Measurements from ENCODE around the gene MRTFB.

GRCh38 chr16:14069818-14070217, 1.3 kb upstream of the MRTFB start:
- TF ChIP-seq, protein P1, sequence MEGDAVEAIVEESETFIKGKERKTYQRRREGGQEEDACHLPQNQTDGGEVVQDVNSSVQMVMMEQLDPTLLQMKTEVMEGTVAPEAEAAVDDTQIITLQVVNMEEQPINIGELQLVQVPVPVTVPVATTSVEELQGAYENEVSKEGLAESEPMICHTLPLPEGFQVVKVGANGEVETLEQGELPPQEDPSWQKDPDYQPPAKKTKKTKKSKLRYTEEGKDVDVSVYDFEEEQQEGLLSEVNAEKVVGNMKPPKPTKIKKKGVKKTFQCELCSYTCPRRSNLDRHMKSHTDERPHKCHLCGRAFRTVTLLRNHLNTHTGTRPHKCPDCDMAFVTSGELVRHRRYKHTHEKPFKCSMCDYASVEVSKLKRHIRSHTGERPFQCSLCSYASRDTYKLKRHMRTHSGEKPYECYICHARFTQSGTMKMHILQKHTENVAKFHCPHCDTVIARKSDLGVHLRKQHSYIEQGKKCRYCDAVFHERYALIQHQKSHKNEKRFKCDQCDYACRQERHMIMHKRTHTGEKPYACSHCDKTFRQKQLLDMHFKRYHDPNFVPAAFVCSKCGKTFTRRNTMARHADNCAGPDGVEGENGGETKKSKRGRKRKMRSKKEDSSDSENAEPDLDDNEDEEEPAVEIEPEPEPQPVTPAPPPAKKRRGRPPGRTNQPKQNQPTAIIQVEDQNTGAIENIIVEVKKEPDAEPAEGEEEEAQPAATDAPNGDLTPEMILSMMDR (conservative IDR thresholded peaks at IDR 0.05; ENCODE audit: low read depth, low read length) = no peak
- TF ChIP-seq EZH2 (IDR thresholded peaks at IDR 0.05; ENCODE audit: borderline replicate concordance, low read depth, low read length, poor library complexity, severe bottlenecking) = no peak
